Ascending aorta (tissue), 2 donors: Measurements from ENCODE around the gene AOAH. TPM values are rescaled to one million over a fixed set of nuclear protein-coding genes. Genes with fewer than 3 reads are reported as not detected.
"Not testable (repeated sequence)": the region's sequence is repeated elsewhere in the genome, so short reads cannot be mapped to it uniquely, and the experiment has no call there.

Experiments used
- DNase-seq, 2 donors: peaks; one replicate each; pipeline ENCODE4 v3.0.0-alpha.2; 2019; ENCODE audit warnings: low spot score in 2 of 2
- H3K27ac ChIP-seq, 2 donors: fragments of 200-600 bp; sonication (generic); one replicate each; pipeline ENCODE4 v1.5.1; 2016 to 2017; ENCODE audit warnings: mild to moderate bottlenecking in 1 of 2
- H3K27me3 ChIP-seq: fragments of 200-600 bp; sonication (generic); one replicate; pipeline ENCODE4 v1.5.1; 2017
- H3K36me3 ChIP-seq, 2 donors: fragments of 200-600 bp; sonication (generic); one replicate each; pipeline ENCODE4 v1.5.1; 2016
- H3K4me1 ChIP-seq, 2 donors: fragments of 200-600 bp; sonication (generic); one replicate each; pipeline ENCODE4 v1.5.1; 2016 to 2017; ENCODE audit warnings: mild to moderate bottlenecking in 1 of 2
- H3K4me3 ChIP-seq, 2 donors: fragments of 200-600 bp; sonication (generic); one replicate each; pipeline ENCODE4 v1.5.1; 2016 to 2017; ENCODE audit warnings: mild to moderate bottlenecking in 1 of 2
- H3K9me3 ChIP-seq, 2 donors: fragments of 200-600 bp; sonication (generic); one replicate each; pipeline ENCODE4 v1.5.1; 2016
- intact Hi-C: fragments of 100-400 bp; cut with DNase I; formaldehyde crosslinking; loops from one replicate; pipeline ENCODE4 v1.15.1; 2023
- total RNA-seq: library from RNA; depleted of rRNA; stranded (reverse); fragments of >200 nt; gene quantifications from one replicate; pipeline ENCODE4 v1.1.0, GENCODE V29; 2016
- TF ChIP-seq, protein P1 (sequence below), 3 experiments: fragments of 200-600 bp in 2 of 3; fragments of 450-650 bp in 1 of 3; sonication (generic) in 2 of 3; IDR thresholded peaks; one replicate each; pipeline ENCODE4 v1.5.1; 2016 to 2019; ENCODE audit warnings: antibody characterized with exemption in 3 of 3, mild to moderate bottlenecking in 1 of 3, moderate library complexity in 1 of 3

AOAH gene
- total RNA-seq, 1 donor from 2014 or later = 0.75 TPM

DNA sequence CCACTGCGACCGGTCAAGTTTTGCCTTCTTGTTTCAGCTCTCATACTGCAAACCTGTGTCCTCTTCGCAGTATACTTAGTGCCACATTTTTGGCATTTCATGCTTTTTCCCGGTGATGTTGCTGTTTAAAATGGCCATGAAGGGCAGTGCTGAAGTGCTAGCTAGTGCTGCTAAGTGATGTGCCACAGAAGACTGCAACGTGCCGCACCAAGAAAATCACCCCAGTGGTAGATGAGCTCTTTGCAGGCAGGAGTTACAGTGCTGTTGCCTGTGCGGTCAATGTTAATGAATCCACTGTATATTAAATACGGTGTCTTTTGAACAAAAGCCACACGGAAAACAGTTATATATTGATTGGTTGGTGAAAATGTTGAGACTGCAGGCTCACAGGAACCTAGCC lies 214.3 kb downstream of the AOAH start:
- H3K27ac ChIP-seq = no peak overlapping the region
- H3K4me1 ChIP-seq = no peaks in the 10 kb centered on the region
- DNase-seq = no peak
- no peaks in the 10 kb centered on the region for H3K36me3 ChIP-seq
- TF ChIP-seq, protein P1, sequence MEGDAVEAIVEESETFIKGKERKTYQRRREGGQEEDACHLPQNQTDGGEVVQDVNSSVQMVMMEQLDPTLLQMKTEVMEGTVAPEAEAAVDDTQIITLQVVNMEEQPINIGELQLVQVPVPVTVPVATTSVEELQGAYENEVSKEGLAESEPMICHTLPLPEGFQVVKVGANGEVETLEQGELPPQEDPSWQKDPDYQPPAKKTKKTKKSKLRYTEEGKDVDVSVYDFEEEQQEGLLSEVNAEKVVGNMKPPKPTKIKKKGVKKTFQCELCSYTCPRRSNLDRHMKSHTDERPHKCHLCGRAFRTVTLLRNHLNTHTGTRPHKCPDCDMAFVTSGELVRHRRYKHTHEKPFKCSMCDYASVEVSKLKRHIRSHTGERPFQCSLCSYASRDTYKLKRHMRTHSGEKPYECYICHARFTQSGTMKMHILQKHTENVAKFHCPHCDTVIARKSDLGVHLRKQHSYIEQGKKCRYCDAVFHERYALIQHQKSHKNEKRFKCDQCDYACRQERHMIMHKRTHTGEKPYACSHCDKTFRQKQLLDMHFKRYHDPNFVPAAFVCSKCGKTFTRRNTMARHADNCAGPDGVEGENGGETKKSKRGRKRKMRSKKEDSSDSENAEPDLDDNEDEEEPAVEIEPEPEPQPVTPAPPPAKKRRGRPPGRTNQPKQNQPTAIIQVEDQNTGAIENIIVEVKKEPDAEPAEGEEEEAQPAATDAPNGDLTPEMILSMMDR (IDR thresholded peaks at IDR 0.05) = no peak
- H3K27me3 ChIP-seq = no peaks in the 10 kb centered on the region
- no peak overlapping the region for H3K4me3 ChIP-seq
- H3K9me3 ChIP-seq = no peaks in the 10 kb centered on the region
- intact Hi-C loops = no loop called here

DNA sequence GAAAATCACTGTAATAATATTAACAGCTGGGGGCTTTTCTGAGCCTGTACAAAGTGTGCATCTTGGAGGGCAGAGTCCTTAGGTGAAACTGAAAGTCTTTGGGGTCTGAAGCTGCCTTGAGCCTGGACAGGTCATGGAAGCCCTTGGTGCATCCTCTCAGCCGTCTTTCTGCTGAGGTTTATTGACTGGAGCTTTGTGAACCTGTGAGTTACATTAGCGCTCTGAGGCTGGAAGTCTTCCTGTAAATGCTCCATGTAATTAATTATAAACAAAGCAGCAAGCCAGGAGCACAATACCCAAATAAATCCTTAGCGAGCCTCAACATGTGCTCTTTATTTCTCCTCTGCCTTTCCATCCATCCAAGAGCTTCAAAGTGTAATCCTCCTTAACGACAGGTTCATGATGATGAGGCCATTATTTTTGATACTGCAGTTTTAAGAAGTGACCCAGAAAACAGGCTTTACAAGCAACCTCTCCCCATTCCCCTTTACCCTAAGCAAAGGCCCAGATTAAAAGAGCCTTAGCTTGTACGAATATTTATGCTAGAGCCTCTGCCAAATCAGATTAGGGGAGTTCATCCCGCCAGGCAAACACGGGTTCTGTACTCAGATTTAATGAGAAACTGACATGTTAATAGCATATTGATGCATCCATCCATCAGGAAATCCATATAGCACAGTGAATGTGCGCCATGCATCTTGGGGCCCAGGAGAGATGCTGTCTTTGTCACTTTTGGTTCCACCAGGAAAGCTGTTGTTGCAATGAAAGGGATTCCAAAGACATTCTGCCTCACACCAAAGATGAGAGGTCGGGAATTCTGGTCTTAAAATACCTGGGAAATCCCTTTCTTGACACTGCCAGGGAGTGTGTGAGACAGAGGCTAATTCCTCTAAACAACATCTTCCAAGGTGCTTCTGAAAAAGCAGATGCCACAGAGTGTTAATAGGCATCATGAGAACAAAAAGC lies 216.5 kb downstream of the AOAH start:
- Histone ChIP-seq H3K4me1 (no peaks in the 10 kb centered on the region), H3K36me3 (no peaks in the 10 kb centered on the region), H3K27me3 (no peaks in the 10 kb centered on the region), H3K4me3 (no peak overlapping the region), H3K27ac (no peak overlapping the region), H3K9me3 (no peaks in the 10 kb centered on the region)
- intact Hi-C loops = no loop called here
- TF ChIP-seq, protein P1 (IDR thresholded peaks at IDR 0.05) = no peak
- no peak for DNase-seq

DNA sequence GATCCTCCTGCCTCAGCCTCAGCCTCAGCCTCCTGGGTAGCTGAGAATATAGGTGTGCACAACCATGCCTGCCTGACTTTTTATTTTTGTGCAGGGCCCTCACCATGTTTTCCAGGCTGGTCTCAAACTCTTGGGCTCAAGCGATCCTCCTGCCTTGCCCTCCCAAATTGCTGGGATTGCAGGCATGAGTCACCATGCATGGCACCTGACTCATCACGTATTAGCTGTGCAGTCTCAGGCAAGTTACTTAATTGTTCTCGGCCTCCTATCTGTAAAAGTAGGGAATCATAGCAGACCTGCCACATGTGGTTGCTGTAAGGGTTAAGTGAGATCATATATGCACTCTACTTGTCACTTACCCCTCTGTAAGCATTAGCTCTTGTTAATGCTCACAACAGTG lies 217.5 kb downstream of the AOAH start:
- no peak overlapping the region for H3K27ac ChIP-seq
- H3K4me3 ChIP-seq = no peak overlapping the region
- no peaks in the 10 kb centered on the region for H3K9me3 ChIP-seq
- TF ChIP-seq, protein P1 (IDR thresholded peaks at IDR 0.05) = no peak
- no peaks in the 10 kb centered on the region for H3K36me3 ChIP-seq
- H3K4me1 ChIP-seq = no peaks in the 10 kb centered on the region
- no peaks in the 10 kb centered on the region for H3K27me3 ChIP-seq
- intact Hi-C loops = no loop called here
- no peak for DNase-seq

- no peak for DNase-seq
- TF ChIP-seq, protein P1 (IDR thresholded peaks at IDR 0.05) = no peak
- Histone ChIP-seq H3K4me1 (no peaks in the 10 kb centered on the region), H3K27me3 (no peaks in the 10 kb centered on the region), H3K27ac (no peak overlapping the region), H3K9me3 (no peaks in the 10 kb centered on the region), H3K4me3 (no peak overlapping the region), H3K36me3 (no peaks in the 10 kb centered on the region)
- intact Hi-C loops = no loop called here
These were observed 218.0 kb downstream of the AOAH start for GRCh38 chr7:36506130-36506798.

DNA sequence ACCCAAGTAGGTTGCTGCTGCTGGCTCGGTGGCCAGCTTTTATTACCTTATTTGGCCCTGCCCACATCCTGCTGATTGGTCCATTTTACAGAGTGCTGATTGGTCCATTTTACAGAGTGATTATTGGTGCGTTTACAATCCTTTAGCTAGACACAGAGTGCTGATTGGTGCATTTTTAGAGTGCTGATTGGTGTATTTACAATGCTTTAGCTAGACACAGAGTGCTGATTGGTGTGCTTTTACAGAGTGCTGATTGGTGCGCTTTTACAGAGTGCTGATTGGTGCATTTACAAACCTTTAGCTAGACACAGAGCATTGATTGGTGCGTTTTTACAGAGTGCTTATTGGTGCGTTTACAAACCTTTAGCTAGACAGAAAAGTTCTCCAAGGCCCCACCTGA lies 219.7 kb downstream of the AOAH start:
- H3K36me3 ChIP-seq, intact Hi-C loops, H3K9me3 ChIP-seq, DNase-seq, H3K27ac ChIP-seq, H3K4me3 ChIP-seq, H3K4me1 ChIP-seq, H3K27me3 ChIP-seq: not testable (repeated sequence)

- H3K27me3 ChIP-seq, H3K27ac ChIP-seq, H3K9me3 ChIP-seq, H3K4me3 ChIP-seq, DNase-seq, intact Hi-C loops, H3K4me1 ChIP-seq, H3K36me3 ChIP-seq: not testable (repeated sequence)
These were observed 220.1 kb downstream of the AOAH start for GRCh38 chr7:36504216-36504615.
